Liver (tissue), 3 donors: ENCODE results near the gene CTSE.

ENCODE experiments used
- CTCF ChIP-seq: fragments of 150-350 bp; IDR thresholded peaks from 2 replicates; pipeline ENCODE4 v1.5.1; 2017; ENCODE audit warnings: improper control_type of control experiment, low read depth, low read length; ENCODE audit not compliant: missing input control
- EGR1 ChIP-seq, 2 donors: IDR thresholded peaks; 2 replicates each; pipeline ENCODE4 v1.6.1; 2016 to 2018; ENCODE audit warnings: antibody characterized with exemption in 2 of 2, low read depth in 2 of 2
- FOXA1 ChIP-seq: IDR thresholded peaks from 2 replicates; pipeline ENCODE4 v1.6.1; 2016; ENCODE audit warnings: antibody characterized with exemption
- GABPA ChIP-seq, 2 donors: IDR thresholded peaks in 1 of 2; conservative IDR thresholded peaks in 1 of 2; 2 replicates each; pipeline ENCODE4 v1.6.1; 2016; ENCODE audit warnings: antibody characterized with exemption in 2 of 2, mild to moderate bottlenecking in 1 of 2, moderate library complexity in 1 of 2
- HNF4A ChIP-seq, 2 donors: conservative IDR thresholded peaks; 2 replicates each; pipeline ENCODE4 v1.6.1; 2016; ENCODE audit warnings: antibody characterized with exemption in 2 of 2, mild to moderate bottlenecking in 2 of 2
- MAX ChIP-seq: IDR thresholded peaks from 2 replicates; pipeline ENCODE4 v1.6.1; 2016; ENCODE audit warnings: antibody characterized with exemption
- TAF1 ChIP-seq: conservative IDR thresholded peaks from 2 replicates; pipeline ENCODE4 v1.6.1; 2016; ENCODE audit warnings: antibody characterized with exemption, mild to moderate bottlenecking
- YY1 ChIP-seq: IDR thresholded peaks from 2 replicates; pipeline ENCODE4 v1.6.1; 2016; ENCODE audit warnings: antibody characterized with exemption, mild to moderate bottlenecking
- donor health status: healthy.
- donor health status: healthy.

GRCh38 chr1:206004826-206005225 is 18.9 kb downstream of the CTSE start:
- no peak for TF ChIP-seq CTCF
- no peak for TF ChIP-seq TAF1
- TF ChIP-seq EGR1 (IDR thresholded peaks at IDR 0.05; ENCODE audit: low read depth in 2 of 2), result no peak
- TF ChIP-seq MAX, result no peak
- no peak for TF ChIP-seq GABPA (IDR thresholded peaks at IDR 0.05 in 1 of 2, conservative IDR thresholded peaks at IDR 0.05 in 1 of 2)
- TF ChIP-seq FOXA1, result no peak
- no peak for TF ChIP-seq YY1
- TF ChIP-seq HNF4A (conservative IDR thresholded peaks at IDR 0.05), result no peak
